ENCODE measurements around the gene ANO1. TPM values are rescaled to one million over a fixed set of nuclear protein-coding genes. Genes with fewer than 3 reads are reported as not detected.

Gene ANO1
- polyA plus RNA-seq, 4 donors, result 1.1 to 8.3 (median 2.9) TPM; not detected in 1

DNA sequence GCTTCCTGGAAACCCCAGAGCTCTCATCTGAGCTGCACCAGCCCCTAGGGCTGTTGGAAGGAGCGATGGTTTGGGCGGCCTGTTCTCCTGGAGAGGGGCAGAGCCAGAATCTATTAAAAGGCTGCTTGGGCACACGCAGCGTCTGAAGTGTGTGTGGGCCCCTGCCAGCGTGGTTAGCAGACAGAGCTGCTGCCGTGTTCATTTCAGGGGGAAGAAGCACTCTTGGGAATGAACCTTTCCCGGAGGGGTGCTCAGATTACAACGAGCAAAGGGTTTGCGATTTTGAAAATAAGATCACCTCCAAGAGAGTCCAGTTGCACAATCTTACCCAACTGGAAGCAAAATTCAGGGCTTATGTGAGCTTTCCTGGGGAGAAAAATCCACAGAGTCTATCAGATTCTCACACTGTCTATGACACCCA, 12.9 kb downstream of the ANO1 start:
- DNase-seq (no peak), FAIRE-seq (no peak)
- H3K27ac ChIP-seq (ENCODE audit: low read depth in 1 of 3, low read length in 2 of 3), result no peak overlapping the region
- H3K27me3 ChIP-seq (ENCODE audit: control insufficient read depth in 3 of 3, insufficient read depth in 3 of 3, low read length in 3 of 3), result no peaks in the 10 kb centered on the region
- 51 to 61% (median 56%) methylated on average over 9 of the region's 9 CpGs for WGBS, 3 donors
- no peak overlapping the region for H3K4me3 ChIP-seq (ENCODE audit: low read depth in 1 of 3, low read length in 3 of 3)
- no peaks in the 10 kb centered on the region for H3K9me3 ChIP-seq (ENCODE audit: control insufficient read depth in 2 of 2, insufficient read depth in 1 of 2, low read depth in 1 of 2, low read length in 1 of 2)
- H3K4me1 ChIP-seq (ENCODE audit: control insufficient read depth in 3 of 3, insufficient read depth in 2 of 3, low read depth in 1 of 3, low read length in 2 of 3), result no peaks in the 10 kb centered on the region
- no peaks in the 10 kb centered on the region for H3K36me3 ChIP-seq (ENCODE audit: control insufficient read depth in 3 of 3, insufficient read depth in 2 of 3, low read depth in 1 of 3, low read length in 3 of 3)

DNA sequence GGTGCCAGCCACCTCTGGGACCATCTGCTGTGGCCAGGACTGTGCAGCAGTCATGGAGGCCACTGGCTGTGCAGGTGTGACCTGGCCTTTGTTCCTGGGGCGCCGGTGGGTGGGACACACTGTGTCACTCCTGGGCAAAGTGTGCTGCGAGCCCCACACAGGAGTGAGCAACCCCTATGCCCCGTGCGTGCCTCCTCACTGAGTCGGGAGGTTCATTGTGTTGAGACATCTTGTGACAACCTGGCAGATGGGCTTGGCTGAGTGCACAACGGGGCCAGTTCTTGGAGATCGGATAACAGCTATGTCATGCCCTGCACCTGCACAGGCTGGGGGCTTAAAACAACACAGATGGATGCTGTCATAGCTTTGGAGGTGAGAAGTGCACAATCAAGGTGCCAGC, 13.5 kb downstream of the ANO1 start:
- Histone ChIP-seq H3K27ac (ENCODE audit: low read depth in 1 of 3, low read length in 2 of 3) (no peak overlapping the region), H3K27me3 (ENCODE audit: control insufficient read depth in 3 of 3, insufficient read depth in 3 of 3, low read length in 3 of 3) (no peaks in the 10 kb centered on the region), H3K4me3 (ENCODE audit: low read depth in 1 of 3, low read length in 3 of 3) (no peak overlapping the region), H3K36me3 (ENCODE audit: control insufficient read depth in 3 of 3, insufficient read depth in 2 of 3, low read depth in 1 of 3, low read length in 3 of 3) (no peaks in the 10 kb centered on the region), H3K9me3 (ENCODE audit: control insufficient read depth in 2 of 2, insufficient read depth in 1 of 2, low read depth in 1 of 2, low read length in 1 of 2) (no peaks in the 10 kb centered on the region), H3K4me1 (ENCODE audit: control insufficient read depth in 3 of 3, insufficient read depth in 2 of 3, low read depth in 1 of 3, low read length in 2 of 3) (no peaks in the 10 kb centered on the region)
- FAIRE-seq, result no peak
- no peak for DNase-seq
- WGBS, 3 donors, result 66 to 86% (median 66%) methylated on average over 8 of the region's 8 CpGs

DNA sequence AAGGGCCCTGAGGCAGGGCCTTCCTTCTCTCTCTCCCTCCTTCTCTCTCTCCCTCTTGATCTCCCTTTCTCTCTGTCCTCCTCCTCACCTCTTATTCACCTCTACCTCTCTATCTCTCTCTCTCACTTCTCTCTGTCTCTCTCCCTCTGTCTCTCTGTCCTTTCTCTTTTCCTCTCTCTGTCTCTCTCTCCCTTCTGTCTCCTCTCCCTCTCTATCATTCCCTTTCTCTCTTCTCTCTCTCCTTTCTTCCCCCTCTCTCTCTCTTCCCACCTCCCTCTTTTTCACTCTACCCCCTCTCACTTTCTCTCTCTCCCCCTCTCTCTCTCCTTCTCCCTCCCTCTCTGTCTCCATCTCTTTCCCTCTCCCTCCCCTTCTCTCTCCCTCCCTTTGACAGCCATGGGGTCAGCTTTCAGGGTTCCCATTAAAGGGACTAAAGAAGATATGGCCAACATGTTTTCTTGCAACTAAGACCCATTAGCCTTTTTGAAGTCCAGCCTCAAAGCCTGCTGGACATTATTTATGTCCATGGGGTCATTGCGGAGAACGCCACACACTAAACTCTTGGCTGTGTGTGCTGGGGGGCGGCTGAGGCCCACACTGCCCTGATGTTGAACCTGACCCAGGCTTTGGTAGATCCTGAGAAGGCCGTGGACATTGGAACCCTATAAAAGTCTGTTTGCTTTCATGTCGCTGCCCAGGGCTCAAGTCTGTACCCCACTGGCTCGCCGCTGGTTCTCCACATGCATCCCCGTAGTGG, 15.0 kb downstream of the ANO1 start:
- Histone ChIP-seq H3K4me1 (ENCODE audit: control insufficient read depth in 3 of 3, insufficient read depth in 2 of 3, low read depth in 1 of 3, low read length in 2 of 3) (no peaks in the 10 kb centered on the region), H3K27ac (ENCODE audit: low read depth in 1 of 3, low read length in 2 of 3) (no peak overlapping the region), H3K27me3 (ENCODE audit: control insufficient read depth in 3 of 3, insufficient read depth in 3 of 3, low read length in 3 of 3) (no peaks in the 10 kb centered on the region), H3K4me3 (ENCODE audit: low read depth in 1 of 3, low read length in 3 of 3) (no peak overlapping the region), H3K36me3 (ENCODE audit: control insufficient read depth in 3 of 3, insufficient read depth in 2 of 3, low read depth in 1 of 3, low read length in 3 of 3) (no peaks in the 10 kb centered on the region), H3K9me3 (ENCODE audit: control insufficient read depth in 2 of 2, insufficient read depth in 1 of 2, low read depth in 1 of 2, low read length in 1 of 2) (no peaks in the 10 kb centered on the region)
- WGBS, 3 donors, result 60 to 80% (median 67%) methylated on average over 8 of the region's 8 CpGs
- no peak for FAIRE-seq
- no peak for DNase-seq

DNA sequence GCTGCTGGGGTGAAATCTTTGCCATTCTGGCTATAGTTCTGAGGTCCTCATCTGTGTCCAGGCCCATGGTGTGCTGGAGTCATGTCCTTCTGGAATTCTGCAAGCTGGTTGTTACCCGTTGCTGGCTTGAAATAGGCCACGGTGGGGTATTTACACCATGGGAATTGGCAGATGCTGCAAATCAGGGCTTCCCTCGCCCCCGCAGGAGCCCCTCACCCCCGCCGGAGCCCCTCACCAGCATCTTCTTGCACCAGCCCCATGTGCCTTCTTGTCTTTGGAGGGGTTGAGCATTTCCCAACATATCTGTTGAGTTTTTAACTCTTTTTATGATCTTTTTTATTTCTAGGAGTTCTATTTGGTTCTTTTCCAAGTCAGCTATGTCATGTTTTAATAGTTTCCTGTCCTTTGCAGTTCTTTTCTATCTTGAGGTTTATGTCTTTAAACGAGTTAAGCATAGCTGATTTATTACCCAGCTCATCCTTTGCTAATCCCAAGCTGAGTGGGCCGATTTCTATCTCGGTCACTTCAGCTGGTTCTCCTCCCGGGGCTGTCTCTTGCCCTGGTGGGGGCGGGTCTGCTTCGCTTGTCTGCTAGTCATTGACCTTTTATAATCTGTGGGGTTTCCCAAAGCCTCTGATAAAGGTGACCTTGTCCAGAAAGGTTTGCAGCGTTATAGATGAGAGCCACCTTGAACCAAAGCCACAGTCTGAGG, 17.6 kb downstream of the ANO1 start:
- Histone ChIP-seq H3K4me1 (ENCODE audit: control insufficient read depth in 3 of 3, insufficient read depth in 2 of 3, low read depth in 1 of 3, low read length in 2 of 3) (no peaks in the 10 kb centered on the region), H3K27me3 (ENCODE audit: control insufficient read depth in 3 of 3, insufficient read depth in 3 of 3, low read length in 3 of 3) (no peaks in the 10 kb centered on the region), H3K9me3 (ENCODE audit: control insufficient read depth in 2 of 2, insufficient read depth in 1 of 2, low read depth in 1 of 2, low read length in 1 of 2) (no peaks in the 10 kb centered on the region), H3K4me3 (ENCODE audit: low read depth in 1 of 3, low read length in 3 of 3) (no peak overlapping the region), H3K36me3 (ENCODE audit: control insufficient read depth in 3 of 3, insufficient read depth in 2 of 3, low read depth in 1 of 3, low read length in 3 of 3) (no peaks in the 10 kb centered on the region), H3K27ac (ENCODE audit: low read depth in 1 of 3, low read length in 2 of 3) (no peak overlapping the region)
- no peak for DNase-seq
- FAIRE-seq, result no peak
- WGBS, 3 donors, result 61 to 72% (median 66%) methylated on average over 13 of the region's 13 CpGs

DNA sequence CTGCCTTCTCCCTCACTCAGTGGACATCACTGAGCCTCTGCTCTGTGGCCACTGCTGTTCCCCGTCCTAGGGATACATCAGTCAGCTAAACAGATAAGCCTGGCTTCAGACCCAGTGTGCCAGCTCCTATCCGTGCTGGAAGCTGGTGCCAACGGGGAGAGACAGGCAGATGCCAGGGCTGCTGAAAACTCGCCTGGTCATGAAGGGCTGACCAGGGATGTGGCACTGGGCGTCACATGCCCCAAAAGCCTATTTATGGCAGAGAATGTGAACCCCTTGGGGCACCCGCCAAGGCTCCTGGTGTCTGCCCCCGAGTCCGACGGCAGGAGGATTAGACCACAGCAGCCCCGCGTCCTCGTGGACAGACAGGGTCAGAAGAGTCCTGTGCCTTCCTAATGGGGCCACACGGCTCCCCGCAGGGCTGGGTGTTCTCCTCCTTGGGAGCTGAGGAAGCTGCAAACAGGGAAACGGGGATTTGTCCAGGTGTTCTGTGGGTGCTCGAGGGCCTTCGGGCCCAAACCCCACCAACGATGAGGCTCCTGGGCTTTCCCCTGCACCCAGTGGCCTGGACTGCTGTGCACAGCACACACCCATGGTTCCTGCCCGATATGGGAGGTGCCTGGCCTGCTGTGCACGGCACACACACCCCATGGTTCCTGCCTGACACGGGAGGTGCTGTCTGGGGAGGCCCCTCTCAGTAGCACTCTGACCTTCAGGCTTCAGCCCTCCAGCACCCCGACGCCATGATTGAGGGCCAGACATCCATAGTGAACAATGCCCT, 19.9 kb downstream of the ANO1 start:
- Histone ChIP-seq H3K4me1 (ENCODE audit: control insufficient read depth in 3 of 3, insufficient read depth in 2 of 3, low read depth in 1 of 3, low read length in 2 of 3) (no peaks in the 10 kb centered on the region), H3K27me3 (ENCODE audit: control insufficient read depth in 3 of 3, insufficient read depth in 3 of 3, low read length in 3 of 3) (peaks cover 0 to 2% (median 0%) of the 10 kb centered on the region in 3 donors), H3K27ac (ENCODE audit: low read depth in 1 of 3, low read length in 2 of 3) (no peak overlapping the region), H3K9me3 (ENCODE audit: control insufficient read depth in 2 of 2, insufficient read depth in 1 of 2, low read depth in 1 of 2, low read length in 1 of 2) (no peaks in the 10 kb centered on the region), H3K36me3 (ENCODE audit: control insufficient read depth in 3 of 3, insufficient read depth in 2 of 3, low read depth in 1 of 3, low read length in 3 of 3) (no peaks in the 10 kb centered on the region), H3K4me3 (ENCODE audit: low read depth in 1 of 3, low read length in 3 of 3) (no peak overlapping the region)
- FAIRE-seq (no peak), DNase-seq (no peak)
- 66 to 82% (median 68%) methylated on average over 23 of the region's 23 CpGs for WGBS, 3 donors

DNA sequence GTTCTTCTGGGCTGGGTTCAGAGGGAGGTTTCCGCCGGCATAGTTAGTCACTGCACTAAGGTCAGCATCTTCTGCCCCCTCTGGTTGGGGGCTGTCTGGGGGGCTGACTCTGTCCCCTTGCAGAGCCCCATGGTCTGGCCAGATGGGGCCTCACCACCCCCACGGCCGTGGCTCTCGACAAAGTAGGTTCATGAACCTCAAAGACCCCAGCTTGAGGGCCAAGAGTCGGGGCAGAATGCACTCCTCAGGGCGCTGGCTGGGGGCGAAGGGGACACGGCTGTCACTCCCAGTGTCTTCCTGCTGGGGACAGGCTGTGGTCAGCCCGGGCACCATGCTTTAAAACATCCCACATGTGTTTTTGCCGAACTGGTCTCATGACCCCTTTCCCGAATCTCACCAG, 20.8 kb downstream of the ANO1 start:
- no peak for DNase-seq
- FAIRE-seq, result no peak
- Histone ChIP-seq H3K27me3 (ENCODE audit: control insufficient read depth in 3 of 3, insufficient read depth in 3 of 3, low read length in 3 of 3) (peaks cover 0 to 3% (median 0%) of the 10 kb centered on the region in 3 donors), H3K27ac (ENCODE audit: low read depth in 1 of 3, low read length in 2 of 3) (no peak overlapping the region), H3K9me3 (ENCODE audit: control insufficient read depth in 2 of 2, insufficient read depth in 1 of 2, low read depth in 1 of 2, low read length in 1 of 2) (no peaks in the 10 kb centered on the region), H3K36me3 (ENCODE audit: control insufficient read depth in 3 of 3, insufficient read depth in 2 of 3, low read depth in 1 of 3, low read length in 3 of 3) (no peaks in the 10 kb centered on the region), H3K4me1 (ENCODE audit: control insufficient read depth in 3 of 3, insufficient read depth in 2 of 3, low read depth in 1 of 3, low read length in 2 of 3) (no peaks in the 10 kb centered on the region), H3K4me3 (ENCODE audit: low read depth in 1 of 3, low read length in 3 of 3) (no peak overlapping the region)
- WGBS, 3 donors, result 69 to 81% (median 74%) methylated on average over 12 of the region's 12 CpGs

DNA sequence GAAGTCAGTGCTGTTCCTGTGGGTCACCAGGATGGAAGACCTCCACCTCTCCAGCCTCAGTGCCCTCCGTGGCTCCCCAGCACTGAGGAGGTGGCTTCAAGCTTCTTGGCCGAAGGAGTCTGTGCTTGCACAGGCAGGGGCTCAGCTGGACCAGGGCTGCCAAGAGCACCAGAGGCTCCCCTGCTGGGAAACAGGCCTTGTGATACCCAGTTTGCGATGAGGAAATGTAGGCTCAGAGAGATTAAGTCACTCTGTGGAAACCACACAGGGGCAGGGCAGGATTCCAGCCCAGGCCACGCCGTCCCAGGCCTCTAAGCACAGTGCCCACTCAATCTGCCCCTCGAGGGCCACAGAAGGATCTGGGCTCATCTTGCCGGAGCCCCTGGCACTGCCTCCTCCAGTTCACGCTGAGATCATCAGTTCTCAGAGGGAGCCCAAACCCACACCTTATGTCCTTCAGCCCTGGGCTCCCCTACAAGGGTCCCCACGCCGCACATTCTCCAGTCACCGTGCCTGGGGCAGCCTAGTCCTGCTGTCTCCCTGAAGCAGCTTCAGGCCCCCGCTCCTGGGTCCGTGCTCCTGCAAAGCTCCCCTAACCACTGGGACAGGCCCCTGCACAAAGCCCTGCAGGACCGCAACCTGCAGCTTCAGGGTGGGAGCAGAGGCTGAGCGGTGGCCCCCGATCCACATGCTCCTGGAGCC, 21.6 kb downstream of the ANO1 start:
- H3K36me3 ChIP-seq (ENCODE audit: control insufficient read depth in 3 of 3, insufficient read depth in 2 of 3, low read depth in 1 of 3, low read length in 3 of 3), result no peaks in the 10 kb centered on the region
- no peak for DNase-seq
- no peak overlapping the region for H3K27ac ChIP-seq (ENCODE audit: low read depth in 1 of 3, low read length in 2 of 3)
- H3K4me1 ChIP-seq (ENCODE audit: control insufficient read depth in 3 of 3, insufficient read depth in 2 of 3, low read depth in 1 of 3, low read length in 2 of 3), result no peaks in the 10 kb centered on the region
- H3K27me3 ChIP-seq (ENCODE audit: control insufficient read depth in 3 of 3, insufficient read depth in 3 of 3, low read length in 3 of 3), result peaks cover 0 to 3% (median 0%) of the 10 kb centered on the region in 3 donors
- no peaks in the 10 kb centered on the region for H3K9me3 ChIP-seq (ENCODE audit: control insufficient read depth in 2 of 2, insufficient read depth in 1 of 2, low read depth in 1 of 2, low read length in 1 of 2)
- 81 to 89% (median 85%) methylated on average over 16 of the region's 16 CpGs for WGBS, 3 donors
- no peak overlapping the region for H3K4me3 ChIP-seq (ENCODE audit: low read depth in 1 of 3, low read length in 3 of 3)
- no peak for FAIRE-seq

- WGBS, 3 donors, result 77 to 83% (median 81%) methylated on average over 7 to 8 of the region's 8 CpGs
- Histone ChIP-seq H3K9me3 (ENCODE audit: control insufficient read depth in 2 of 2, insufficient read depth in 1 of 2, low read depth in 1 of 2, low read length in 1 of 2) (no peaks in the 10 kb centered on the region), H3K4me3 (ENCODE audit: low read depth in 1 of 3, low read length in 3 of 3) (no peak overlapping the region), H3K36me3 (ENCODE audit: control insufficient read depth in 3 of 3, insufficient read depth in 2 of 3, low read depth in 1 of 3, low read length in 3 of 3) (no peaks in the 10 kb centered on the region), H3K27me3 (ENCODE audit: control insufficient read depth in 3 of 3, insufficient read depth in 3 of 3, low read length in 3 of 3) (peaks cover 0 to 3% (median 0%) of the 10 kb centered on the region in 3 donors), H3K27ac (ENCODE audit: low read depth in 1 of 3, low read length in 2 of 3) (no peak overlapping the region), H3K4me1 (ENCODE audit: control insufficient read depth in 3 of 3, insufficient read depth in 2 of 3, low read depth in 1 of 3, low read length in 2 of 3) (no peaks in the 10 kb centered on the region)
- DNase-seq (no peak), FAIRE-seq (no peak)
Observed at GRCh38 chr11:70100280-70100603, 22.1 kb downstream of the ANO1 start.

Data from small intestine (tissue), 7 donors.